H1 (cell line): ENCODE measurements around the gene MYRF. TPM values are rescaled to one million over a fixed set of nuclear protein-coding genes. Genes with fewer than 3 reads are reported as not detected.

ENCODE experiments used
- CTCF ChIA-PET: fragments of 300-600 bp; sonication (Branson Sonifier 250); formaldehyde crosslinking; loops from one replicate; lab custom pipeline; 2021; ENCODE audit not compliant: partially characterized antibody; lab: Charles Lee
- POLR2A ChIA-PET: fragments of 300-600 bp; sonication (Branson Sonifier 250); formaldehyde crosslinking; loops from one replicate; lab custom pipeline; 2021; ENCODE audit warnings: inconsistent platforms; ENCODE audit not compliant: partially characterized antibody; lab: Charles Lee
- DNase-seq, 2 experiments: peaks; one replicate each; pipeline versions ENCODE4 v3.0.0 to v3.0.0-alpha.2; 2010 to 2022; ENCODE audit warnings: low spot score in 2 of 2, low read depth in 1 of 2, mixed read lengths in 1 of 2
- FAIRE-seq: peaks from 2 replicates; lab custom pipeline; 2011; peaks lifted over from hg19 to GRCh38; lab: Jason Lieb, UNC
- H2AFZ ChIP-seq: 2 replicates; pipeline ENCODE4 v1.8.1; 2012; ENCODE audit warnings: low read length, inconsistent platforms
- H2AK5ac ChIP-seq: 2 replicates; pipeline ENCODE4 v1.6.1; 2013; ENCODE audit warnings: low read depth, low read length
- H2BK120ac ChIP-seq: replicated peaks from 2 replicates; pipeline ENCODE3; 2013; ENCODE audit warnings: low read depth, low read length, inconsistent platforms
- H2BK12ac ChIP-seq: 2 replicates; pipeline ENCODE4 v1.6.1; 2013; ENCODE audit warnings: low read depth, low read length
- H2BK15ac ChIP-seq: 2 replicates; pipeline ENCODE4 v1.6.1; 2013; ENCODE audit warnings: low read length
- H2BK20ac ChIP-seq: 2 replicates; pipeline ENCODE4 v1.6.1; 2013; ENCODE audit warnings: low read length
- H2BK5ac ChIP-seq: 2 replicates; pipeline ENCODE4 v1.6.1; 2013; ENCODE audit warnings: low read depth, low read length
- H3K14ac ChIP-seq: 2 replicates; pipeline ENCODE4 v1.6.1; 2013; ENCODE audit warnings: inconsistent platforms; ENCODE audit not compliant: insufficient read length
- H3K18ac ChIP-seq: 2 replicates; pipeline ENCODE4 v1.6.1; 2013; ENCODE audit warnings: low read length; ENCODE audit errors: extremely low read depth
- H3K23ac ChIP-seq: 2 replicates; pipeline ENCODE4 v1.6.1; 2013; ENCODE audit warnings: inconsistent platforms; ENCODE audit not compliant: insufficient read length
- H3K23me2 ChIP-seq: 2 replicates; pipeline ENCODE4 v1.6.1; 2013; ENCODE audit warnings: low read depth, low read length
- H3K27ac ChIP-seq: 2 replicates; pipeline ENCODE4 v1.6.1; 2011; ENCODE audit warnings: low read depth, low read length, inconsistent platforms
- H3K27me3 ChIP-seq, 4 experiments: replicated peaks in 1 of 4; 1 replicate in 1 of 4; 2 replicates in 3 of 4; pipeline versions ENCODE4 v1.6.1 to v1.8.1; 2011 to 2013; ENCODE audit warnings: low read length in 3 of 4, mild to moderate bottlenecking in 3 of 4, inconsistent platforms in 2 of 4, mixed read lengths in 2 of 4, moderate library complexity in 1 of 4; ENCODE audit not compliant: control insufficient read depth in 3 of 4, insufficient read depth in 3 of 4; ENCODE audit errors: extremely low read depth in 1 of 4
- H3K36me3 ChIP-seq, 4 experiments: 2 replicates each; pipeline versions ENCODE4 v1.6.1 to v1.8.1; 2011 to 2013; ENCODE audit warnings: mild to moderate bottlenecking in 4 of 4, low read length in 3 of 4, moderate library complexity in 2 of 4, control low read depth in 1 of 4, inconsistent platforms in 1 of 4; ENCODE audit not compliant: insufficient read depth in 4 of 4, control insufficient read depth in 2 of 4
- H3K4ac ChIP-seq: replicated peaks from 2 replicates; pipeline ENCODE3; 2013; ENCODE audit warnings: low read length, low read depth, mixed read lengths, inconsistent platforms; ENCODE audit not compliant: insufficient read length
- H3K4me1 ChIP-seq, 4 experiments: replicated peaks in 1 of 4; 1 replicate in 1 of 4; 2 replicates in 3 of 4; pipeline versions ENCODE4 v1.6.1 to v1.8.1; 2011 to 2013; ENCODE audit warnings: low read length in 3 of 4, inconsistent platforms in 2 of 4, mixed read lengths in 1 of 4; ENCODE audit not compliant: insufficient read depth in 4 of 4, control insufficient read depth in 3 of 4
- H3K4me2 ChIP-seq, 2 experiments: 2 replicates each; pipeline versions ENCODE4 v1.6.1 to v1.8.1; 2011 to 2013; ENCODE audit warnings: low read depth in 2 of 2, low read length in 2 of 2, control low read depth in 1 of 2, inconsistent platforms in 1 of 2, mild to moderate bottlenecking in 1 of 2; ENCODE audit not compliant: insufficient read depth in 1 of 2
- H3K4me3 ChIP-seq, 4 experiments: fragments of 200-600, 300-600 bp in 1 of 4; sonication (generic), shearing (Covaris generic), sonication (Bioruptor Twin) in 1 of 4; 2 replicates each; pipeline versions ENCODE4 v1.5.1 to v1.8.1; 2011 to 2016; ENCODE audit warnings: low read length in 4 of 4, low read depth in 3 of 4, control low read depth in 2 of 4, inconsistent platforms in 2 of 4, mild to moderate bottlenecking in 2 of 4, mixed read lengths in 1 of 4, moderate library complexity in 1 of 4; ENCODE audit not compliant: insufficient read depth in 2 of 4; ENCODE audit errors: extremely low read depth in 1 of 4
- H3K56ac ChIP-seq: replicated peaks from 2 replicates; pipeline ENCODE3; 2013; ENCODE audit warnings: low read depth, mild to moderate bottlenecking, mixed read lengths, low read length, inconsistent platforms; ENCODE audit not compliant: insufficient read length
- H3K79me1 ChIP-seq: 2 replicates; pipeline ENCODE4 v1.6.1; 2013; ENCODE audit warnings: low read depth, low read length, control low read depth
- H3K79me2 ChIP-seq, 2 experiments: 2 replicates each; pipeline versions ENCODE4 v1.6.1 to v1.8.1; 2012 to 2013; ENCODE audit warnings: low read length in 2 of 2, mild to moderate bottlenecking in 2 of 2, inconsistent platforms in 1 of 2; ENCODE audit not compliant: insufficient read depth in 2 of 2, control insufficient read depth in 1 of 2
- H3K9ac ChIP-seq, 4 experiments: replicated peaks in 1 of 4; 1 replicate in 1 of 4; 2 replicates in 3 of 4; pipeline versions ENCODE4 v1.6.1 to v1.8.1; 2011 to 2013; ENCODE audit warnings: low read depth in 3 of 4, low read length in 3 of 4, control low read depth in 2 of 4, mild to moderate bottlenecking in 2 of 4, moderate library complexity in 2 of 4, inconsistent platforms in 1 of 4; ENCODE audit errors: extremely low read depth in 1 of 4
- H3K9me3 ChIP-seq, 2 experiments: 2 replicates each; pipeline versions ENCODE4 v1.6.1 to v1.8.1; 2012 to 2013; ENCODE audit warnings: mild to moderate bottlenecking in 2 of 2, moderate library complexity in 2 of 2, control low read depth in 1 of 2, inconsistent platforms in 1 of 2, low read depth in 1 of 2, low read length in 1 of 2, mixed read lengths in 1 of 2; ENCODE audit not compliant: insufficient read depth in 2 of 2
- H4K20me1 ChIP-seq, 2 experiments: replicated peaks in 1 of 2; 2 replicates each; pipeline versions ENCODE3 to v1.8.1; 2011 to 2013; ENCODE audit warnings: inconsistent platforms in 2 of 2, low read length in 2 of 2, mild to moderate bottlenecking in 1 of 2; ENCODE audit not compliant: insufficient read depth in 2 of 2, control insufficient read depth in 1 of 2
- H4K5ac ChIP-seq: 2 replicates; pipeline ENCODE4 v1.6.1; 2013; ENCODE audit warnings: low read length, low read depth, mixed read lengths, inconsistent platforms; ENCODE audit not compliant: insufficient read length
- H4K8ac ChIP-seq: 2 replicates; pipeline ENCODE4 v1.8.0; 2013; ENCODE audit warnings: mild to moderate bottlenecking, moderate library complexity, low read length, inconsistent platforms; ENCODE audit not compliant: insufficient read depth; ENCODE audit errors: extremely low read depth
- H4K91ac ChIP-seq: replicated peaks from 2 replicates; pipeline ENCODE3; 2013; ENCODE audit warnings: low read length, mixed read lengths, inconsistent platforms; ENCODE audit not compliant: insufficient read length
- EP300 ChIP-seq, 2 experiments: IDR thresholded peaks; 1 replicate in 1 of 2; 2 replicates in 1 of 2; pipeline ENCODE4 v1.6.1; 2011 to 2012; ENCODE audit warnings: low read depth in 2 of 2, low read length in 2 of 2, mild to moderate bottlenecking in 2 of 2, borderline replicate concordance in 1 of 2, inconsistent platforms in 1 of 2, moderate library complexity in 1 of 2
- POLR2A ChIP-seq, 2 experiments: IDR thresholded peaks; 1 replicate in 1 of 2; 2 replicates in 1 of 2; pipeline ENCODE4 v1.6.1; 2011; ENCODE audit warnings: low read depth in 2 of 2, low read length in 2 of 2, mild to moderate bottlenecking in 2 of 2; ENCODE audit errors: control extremely low read depth in 1 of 2
- POLR2AphosphoS5 ChIP-seq: IDR thresholded peaks from 2 replicates; pipeline ENCODE4 v1.6.1; 2011; ENCODE audit warnings: low read depth, low read length
- WGBS, 2 experiments: shearing (Covaris generic) in 1 of 2; methylation state at CpG; one replicate each; pipeline versions ENCODE4 v1.1.6 to v1.1.7; 2013 to 2015; ENCODE audit warnings: low lambda C conversion rate in 2 of 2, mixed read lengths in 2 of 2, inconsistent platforms in 1 of 2, low coverage in 1 of 2, missing lambda C conversion rate in 1 of 2; ENCODE audit not compliant: insufficient replicate concordance in 2 of 2, insufficient coverage in 1 of 2, insufficient read length in 1 of 2; ENCODE audit errors: extremely low coverage in 1 of 2, missing lambda C conversion rate in 1 of 2; 5-methylcytosine and 5-hydroxymethylcytosine counted together
- polyA plus RNA-seq, 7 experiments: library from polyadenylated mRNA; depleted of rRNA in 3 of 7; stranded (reverse) in 5 of 7; unstranded in 2 of 7; fragments of >200 nt in 5 of 7; fragments of 200-250 nt in 2 of 7; gene quantifications; 1 replicate in 5 of 7; 2 replicates in 1 of 7; 4 replicates in 1 of 7; pipeline versions ENCODE4 v1.2.1 to v1.2.3, GENCODE V29; 2011 to 2013; ENCODE audit warnings: missing spikeins in 2 of 7, mixed read lengths in 2 of 7
- total RNA-seq: library from RNA; stranded (reverse); fragmentation: NEBNext Ultra II Directional; extraction: Animal tissue kit (Norgen Biotek cat#: 25700); gene quantifications from 2 replicates; pipeline ENCODE4 v1.2.1, GENCODE V29; 2021

The MYRF gene
- total and polyA plus RNA-seq, 2 of the 8 experiments (the other 6 are each of a cell fraction or from before 2014, with no cell fraction given): 6.0 to 6.1 TPM

DNA sequence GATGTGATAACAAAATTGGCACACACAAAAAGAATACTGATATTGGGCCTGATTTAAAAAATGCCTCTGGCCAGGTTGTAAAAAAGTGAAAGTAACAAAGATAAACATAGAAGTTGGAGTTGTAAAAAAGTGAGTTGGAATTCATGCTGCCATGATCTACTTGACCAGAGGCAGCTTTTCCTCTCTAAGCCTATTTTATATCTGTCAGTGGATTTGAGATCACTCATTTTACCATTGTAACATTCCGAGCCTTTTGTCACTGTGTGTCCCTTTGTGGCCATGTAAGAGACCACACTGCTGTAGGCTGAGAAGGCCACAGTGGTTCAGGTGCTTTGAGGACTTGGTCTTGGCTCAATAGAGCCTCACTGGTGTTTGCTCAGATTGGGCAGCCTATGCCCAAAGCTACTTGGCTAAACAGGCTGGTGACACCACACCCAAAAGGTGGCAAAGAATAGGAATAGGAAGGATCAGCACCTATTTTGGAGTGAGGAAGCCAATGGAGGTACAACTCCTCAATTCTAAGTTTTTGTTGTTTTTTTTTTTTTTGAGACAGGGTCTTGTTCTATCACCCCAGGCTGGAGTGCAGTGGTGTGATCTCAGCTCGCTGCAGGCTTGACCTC, 47.3 kb downstream of the MYRF start:
- WGBS, 2 experiments: 96% methylated on average over 2 of the region's 2 CpGs; no CpG with 5 or more reads in 1 of the 2 experiments
- DNase-seq: no peak

More for the DNA sequence above, 47.3 kb downstream of the MYRF start:
- no peak overlapping the region for H2BK12ac ChIP-seq
- H2BK5ac ChIP-seq: no peak overlapping the region
- no peaks in the 10 kb centered on the region; the same call in 1 of the 2 replicates for H3K79me1 ChIP-seq
- H3K4me2 ChIP-seq: no peak overlapping the region
- H4K20me1 ChIP-seq: peaks cover 6 to 8% of the 10 kb centered on the region in 2 experiments
- no peak overlapping the region for H2BK20ac ChIP-seq
- no peak overlapping the region for H3K4me3 ChIP-seq
- H3K27ac ChIP-seq: no peak overlapping the region
- H3K4ac ChIP-seq: no peak overlapping the region
- H3K23me2 ChIP-seq: no peaks in the 10 kb centered on the region
- no peak overlapping the region for H3K18ac ChIP-seq
- H3K14ac ChIP-seq: no peak overlapping the region
- H4K8ac ChIP-seq: no peak overlapping the region
- no peak overlapping the region for H2BK120ac ChIP-seq
- no peaks in the 10 kb centered on the region for H3K27me3 ChIP-seq
- H3K23ac ChIP-seq: no peak overlapping the region
- H3K9me3 ChIP-seq: no peaks in the 10 kb centered on the region
- no peak overlapping the region for H4K5ac ChIP-seq
- CTCF ChIA-PET: interaction anchor here (0.6 to 10.1 kb wide), 6 partner anchors 11 to 148 kb away, joined by 3 to 118 read pairs (median 4); partner anchors contain the start of gene FADS1
- POLR2A ChIA-PET: interaction anchor here (1.0 to 20.9 kb wide), 8 partner anchors 7 to 81 kb away, joined by 3 to 354 read pairs (median 5); partner anchors contain the start of gene FADS1
- H3K79me2 ChIP-seq: peaks cover 0 to 25% of the 10 kb centered on the region in 2 experiments; a peak in 2 of 4 replicates
- peaks cover 20 to 69% (median 48%) of the 10 kb centered on the region in 4 experiments for H3K36me3 ChIP-seq
- TF ChIP-seq POLR2A (IDR thresholded peaks at IDR 0.05; ENCODE audit: control extremely low read depth in 1 of 2, low read depth in 2 of 2, low read length in 2 of 2): peak; percentile 30; a peak in 2 of 3 replicates
- no peak for TF ChIP-seq EP300 (IDR thresholded peaks at IDR 0.05; ENCODE audit: borderline replicate concordance in 1 of 2, low read depth in 2 of 2, low read length in 2 of 2)
- TF ChIP-seq POLR2AphosphoS5: peak; percentile 38
- TF ChIP-seq, all 59 proteins: peak for 2
- H2BK15ac ChIP-seq: no peak overlapping the region
- H2AFZ ChIP-seq: no peak overlapping the region
- H3K4me1 ChIP-seq: 0 out of 7 replicates have a peak, but pooled peaks cover 0 to 2% (median 0%) of the 10 kb centered on the region in 4 experiments
- no peak overlapping the region for H4K91ac ChIP-seq
- no peak overlapping the region for H2AK5ac ChIP-seq
- H3K9ac ChIP-seq: no peak overlapping the region; a peak in 1 of 7 replicates
- FAIRE-seq: no peak
- H3K56ac ChIP-seq: no peak overlapping the region
